Fibroblast of lung (primary cell): ENCODE results near the gene CCDC57. TPM values are rescaled to one million over a fixed set of nuclear protein-coding genes. Genes with fewer than 3 reads are reported as not detected.

Experiments used
- DNase-seq, 2 donors: peaks; one replicate each; pipeline versions ENCODE4 v3.0.0 to v3.0.0-alpha.2; 2010; ENCODE audit warnings: low read depth in 2 of 2
- H2AFZ ChIP-seq: 2 replicates; pipeline ENCODE4 v1.5.1; 2012; ENCODE audit warnings: low read length, control low read depth, inconsistent platforms
- H3K27ac ChIP-seq: 2 replicates; pipeline ENCODE4 v1.5.1; 2011; ENCODE audit warnings: low read length, control low read depth; ENCODE audit not compliant: insufficient read depth
- H3K27me3 ChIP-seq: 2 replicates; pipeline ENCODE4 v1.5.1; 2011; ENCODE audit warnings: mild to moderate bottlenecking, low read length; ENCODE audit not compliant: control insufficient read depth, insufficient read depth
- H3K36me3 ChIP-seq: 2 replicates; pipeline ENCODE4 v1.5.1; 2011; ENCODE audit warnings: low read length; ENCODE audit not compliant: control insufficient read depth, insufficient read depth
- H3K4me1 ChIP-seq: 2 replicates; pipeline ENCODE4 v1.5.1; 2011; ENCODE audit warnings: low read length; ENCODE audit not compliant: control insufficient read depth, insufficient read depth; ENCODE audit errors: extremely low read depth
- H3K4me2 ChIP-seq: 2 replicates; pipeline ENCODE4 v1.5.1; 2011; ENCODE audit warnings: low read length, control low read depth; ENCODE audit not compliant: insufficient read depth; ENCODE audit errors: extremely low read depth
- H3K4me3 ChIP-seq, 4 experiments: fragments of 200-600 bp in 1 of 4; sonication (generic) in 1 of 4; replicated peaks in 1 of 4; 2 replicates each; pipeline ENCODE4 v1.5.1; 2011 to 2016; ENCODE audit warnings: low read length in 4 of 4, low read depth in 3 of 4, mild to moderate bottlenecking in 3 of 4, control low read depth in 2 of 4, inconsistent platforms in 1 of 4, mixed read lengths in 1 of 4; ENCODE audit not compliant: insufficient read depth in 1 of 4; ENCODE audit errors: control extremely low read depth in 1 of 4
- H3K79me2 ChIP-seq: 2 replicates; pipeline ENCODE4 v1.5.1; 2012; ENCODE audit warnings: mild to moderate bottlenecking, low read length, inconsistent platforms; ENCODE audit not compliant: control insufficient read depth, insufficient read depth
- H3K9ac ChIP-seq: 2 replicates; pipeline ENCODE4 v1.5.1; 2011; ENCODE audit warnings: mild to moderate bottlenecking, low read length, control low read depth; ENCODE audit not compliant: insufficient read depth
- H3K9me3 ChIP-seq: 2 replicates; pipeline ENCODE4 v1.5.1; 2012; ENCODE audit warnings: low read depth, low read length; ENCODE audit not compliant: control insufficient read depth, insufficient read depth
- H4K20me1 ChIP-seq: 2 replicates; pipeline ENCODE4 v1.5.1; 2011; ENCODE audit warnings: low read length; ENCODE audit not compliant: control insufficient read depth, insufficient read depth; ENCODE audit errors: extremely low read depth
- EZH2 ChIP-seq: IDR thresholded peaks from 2 replicates; pipeline ENCODE4 v1.5.1; 2012; ENCODE audit warnings: low read length, control low read depth, mild to moderate bottlenecking; ENCODE audit errors: missing control alignments
- polyA plus RNA-seq, 2 donors: library from polyadenylated mRNA; depleted of rRNA in 1 of 2; stranded (reverse) in 1 of 2; unstranded in 1 of 2; fragments of >200 nt; gene quantifications; 2 replicates each; pipeline ENCODE4 v1.2.1, GENCODE V29; 2011 to 2012; ENCODE audit warnings: missing spikeins in 1 of 2
- total RNA-seq: library from RNA; depleted of rRNA; stranded (reverse); fragments of >200 nt; gene quantifications from 2 replicates; pipeline ENCODE4 v1.2.1, GENCODE V29; 2014
- TF ChIP-seq, protein P1 (sequence below), 2 donors: IDR thresholded peaks in 1 of 2; conservative IDR thresholded peaks in 1 of 2; 1 replicate in 1 of 2; 2 replicates in 1 of 2; pipeline ENCODE4 v1.5.1; 2011 to 2012; ENCODE audit warnings: low read length in 2 of 2, control low read depth in 1 of 2, inconsistent platforms in 1 of 2, low read depth in 1 of 2, mild to moderate bottlenecking in 1 of 2

Gene CCDC57
- total and polyA plus RNA-seq, 2 donors (not counting 1 experiment from before 2014, with no cell fraction given) = 7.1 to 10.1 TPM

DNA sequence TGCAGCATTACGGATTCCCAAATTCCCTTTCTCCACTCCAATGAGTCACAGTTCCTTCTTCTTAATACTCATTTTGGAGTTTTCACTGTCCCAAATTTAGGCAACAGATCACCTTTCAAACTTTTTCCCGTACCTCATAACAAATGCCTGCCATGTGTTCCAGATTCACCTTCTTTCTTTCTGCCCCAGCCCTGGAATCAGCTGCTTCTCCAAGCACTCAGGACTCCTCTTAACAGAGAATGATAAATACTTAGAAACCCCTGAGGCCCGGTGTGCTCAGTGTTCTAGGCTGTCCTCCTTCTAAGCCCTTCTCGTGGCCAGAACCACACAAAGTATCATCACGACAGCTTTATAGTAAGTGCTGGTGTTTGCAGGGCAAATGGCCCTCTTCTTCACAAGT, 45.9 kb upstream of the CCDC57 start:
- Histone ChIP-seq H3K36me3 (peaks cover 34% of the 10 kb centered on the region), H4K20me1 (no peaks in the 10 kb centered on the region), H2AFZ (no peak overlapping the region), H3K27me3 (no peaks in the 10 kb centered on the region), H3K4me2 (no peak overlapping the region), H3K4me1 (no peaks in the 10 kb centered on the region), H3K4me3 (no peak overlapping the region), H3K9ac (no peak overlapping the region), H3K9me3 (no peaks in the 10 kb centered on the region), H3K27ac (no peak overlapping the region), H3K79me2 (peaks cover 81% of the 10 kb centered on the region)
- TF ChIP-seq, protein P1, sequence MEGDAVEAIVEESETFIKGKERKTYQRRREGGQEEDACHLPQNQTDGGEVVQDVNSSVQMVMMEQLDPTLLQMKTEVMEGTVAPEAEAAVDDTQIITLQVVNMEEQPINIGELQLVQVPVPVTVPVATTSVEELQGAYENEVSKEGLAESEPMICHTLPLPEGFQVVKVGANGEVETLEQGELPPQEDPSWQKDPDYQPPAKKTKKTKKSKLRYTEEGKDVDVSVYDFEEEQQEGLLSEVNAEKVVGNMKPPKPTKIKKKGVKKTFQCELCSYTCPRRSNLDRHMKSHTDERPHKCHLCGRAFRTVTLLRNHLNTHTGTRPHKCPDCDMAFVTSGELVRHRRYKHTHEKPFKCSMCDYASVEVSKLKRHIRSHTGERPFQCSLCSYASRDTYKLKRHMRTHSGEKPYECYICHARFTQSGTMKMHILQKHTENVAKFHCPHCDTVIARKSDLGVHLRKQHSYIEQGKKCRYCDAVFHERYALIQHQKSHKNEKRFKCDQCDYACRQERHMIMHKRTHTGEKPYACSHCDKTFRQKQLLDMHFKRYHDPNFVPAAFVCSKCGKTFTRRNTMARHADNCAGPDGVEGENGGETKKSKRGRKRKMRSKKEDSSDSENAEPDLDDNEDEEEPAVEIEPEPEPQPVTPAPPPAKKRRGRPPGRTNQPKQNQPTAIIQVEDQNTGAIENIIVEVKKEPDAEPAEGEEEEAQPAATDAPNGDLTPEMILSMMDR (conservative IDR thresholded peaks at IDR 0.05 in 1 of 2, IDR thresholded peaks at IDR 0.05 in 1 of 2; ENCODE audit: low read depth in 1 of 2, low read length in 2 of 2) = no peak
- TF ChIP-seq EZH2 = no peak
- DNase-seq = no peak

DNA sequence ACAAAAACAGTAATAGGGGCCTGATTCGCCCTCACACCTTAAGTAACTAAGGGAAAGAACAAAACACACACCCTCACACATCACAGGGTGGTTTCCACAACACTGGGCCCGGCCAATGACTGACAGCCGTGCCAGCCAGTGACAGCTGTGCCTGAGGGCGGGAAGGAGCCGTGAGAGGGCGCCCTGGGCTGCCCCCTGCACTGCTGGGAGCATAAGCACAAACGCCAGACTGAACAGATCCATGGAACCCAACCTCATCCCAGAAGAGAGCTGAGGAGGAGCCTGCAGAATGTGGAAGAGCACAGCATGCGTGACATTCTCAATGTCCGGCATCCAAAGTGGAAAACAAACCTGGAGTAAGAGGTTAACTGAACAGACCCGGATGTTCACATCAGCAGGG, 44.8 kb upstream of the CCDC57 start:
- Histone ChIP-seq H3K9ac (no peak overlapping the region), H3K27me3 (no peaks in the 10 kb centered on the region), H3K4me3 (no peak overlapping the region), H2AFZ (no peak overlapping the region), H3K4me1 (no peaks in the 10 kb centered on the region), H3K36me3 (peaks cover 40% of the 10 kb centered on the region), H3K79me2 (peaks cover 81% of the 10 kb centered on the region), H4K20me1 (no peaks in the 10 kb centered on the region), H3K4me2 (no peak overlapping the region), H3K27ac (no peak overlapping the region), H3K9me3 (no peaks in the 10 kb centered on the region)
- no peak for TF ChIP-seq EZH2
- TF ChIP-seq, protein P1 (conservative IDR thresholded peaks at IDR 0.05 in 1 of 2, IDR thresholded peaks at IDR 0.05 in 1 of 2; ENCODE audit: low read depth in 1 of 2, low read length in 2 of 2) = no peak
- DNase-seq = peak in 1 of 2 donors; percentile 33

DNA sequence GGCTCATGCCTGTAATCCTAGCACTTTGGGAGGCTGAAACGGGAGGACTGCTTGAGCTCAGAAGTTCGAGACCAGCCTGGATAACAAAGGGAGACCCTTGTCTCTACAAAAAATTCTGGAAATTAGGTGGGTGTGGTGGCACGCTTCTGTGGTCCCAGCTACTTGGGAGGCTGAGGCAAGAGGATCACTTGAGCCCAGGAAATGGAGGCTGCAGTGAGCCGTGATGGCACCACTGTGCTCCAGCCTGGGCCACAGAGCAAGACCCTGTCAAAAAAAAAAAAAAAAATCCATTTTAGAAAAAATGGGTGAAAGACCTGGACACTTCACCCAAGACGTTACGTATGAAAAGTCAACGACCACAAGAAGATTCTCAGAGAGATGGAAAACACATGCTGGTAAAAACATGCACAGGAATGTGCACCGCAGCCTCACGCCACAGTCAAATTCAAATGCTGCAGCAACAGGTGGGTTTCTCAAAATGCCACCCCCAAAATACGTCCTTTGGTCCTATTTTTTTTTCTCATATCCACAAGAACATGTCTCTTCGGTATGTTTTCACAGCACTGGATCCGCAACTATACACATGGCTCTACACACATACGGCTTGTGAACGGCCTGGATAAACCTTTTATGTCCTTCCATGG, 43.7 kb upstream of the CCDC57 start:
- Histone ChIP-seq H4K20me1 (no peaks in the 10 kb centered on the region), H3K4me1 (no peaks in the 10 kb centered on the region), H3K9ac (no peak overlapping the region), H3K4me3 (no peak overlapping the region), H2AFZ (no peak overlapping the region), H3K79me2 (peaks cover 80% of the 10 kb centered on the region), H3K36me3 (peaks cover 46% of the 10 kb centered on the region), H3K4me2 (no peak overlapping the region), H3K27me3 (no peaks in the 10 kb centered on the region), H3K27ac (no peak overlapping the region), H3K9me3 (no peaks in the 10 kb centered on the region)
- DNase-seq = no peak
- TF ChIP-seq, protein P1 (conservative IDR thresholded peaks at IDR 0.05 in 1 of 2, IDR thresholded peaks at IDR 0.05 in 1 of 2; ENCODE audit: low read depth in 1 of 2, low read length in 2 of 2) = no peak
- TF ChIP-seq EZH2 = no peak
